ENCODE results near the gene MYO16.

Gene MYO16

DNA sequence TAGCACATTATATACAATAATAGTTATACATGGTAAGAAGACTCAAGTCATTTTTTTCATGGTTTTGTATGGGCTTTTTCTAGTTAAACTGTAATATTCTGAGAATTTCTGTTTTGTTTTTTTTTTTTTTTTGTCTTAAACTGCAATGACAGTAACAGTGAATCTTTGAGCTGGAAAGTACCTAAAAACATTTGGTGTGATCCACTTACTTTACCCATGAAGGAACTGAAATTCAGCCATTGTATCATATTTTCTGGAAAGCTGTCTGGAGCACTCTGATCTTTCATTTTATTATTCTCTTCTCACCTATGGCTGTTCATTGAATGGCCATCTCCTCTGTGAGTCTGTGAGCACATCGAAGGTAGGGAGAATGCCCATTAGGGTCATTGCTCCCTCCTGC lies 37.8 kb downstream of the MYO16 start:
- DNase-seq = no peak

DNA sequence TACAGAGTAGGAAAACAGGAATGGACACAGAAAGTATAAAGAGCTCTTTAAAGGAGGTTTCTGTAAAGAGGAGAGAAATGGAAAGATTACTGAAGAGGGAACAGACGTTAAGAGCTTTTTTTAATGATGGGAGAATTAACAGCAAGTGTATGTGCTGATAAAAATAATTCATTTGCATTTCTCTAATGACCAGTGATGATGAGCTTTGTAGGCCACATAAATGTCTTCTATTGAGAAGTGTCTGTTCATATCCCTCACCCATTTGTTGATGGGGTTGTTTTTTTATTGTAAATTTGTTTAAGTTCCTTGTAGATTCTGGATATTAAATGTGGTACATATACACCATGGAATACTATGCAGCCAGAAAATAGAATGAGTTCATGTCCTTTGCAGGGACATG lies 40.0 kb downstream of the MYO16 start:
- DNase-seq = no peak

DNA sequence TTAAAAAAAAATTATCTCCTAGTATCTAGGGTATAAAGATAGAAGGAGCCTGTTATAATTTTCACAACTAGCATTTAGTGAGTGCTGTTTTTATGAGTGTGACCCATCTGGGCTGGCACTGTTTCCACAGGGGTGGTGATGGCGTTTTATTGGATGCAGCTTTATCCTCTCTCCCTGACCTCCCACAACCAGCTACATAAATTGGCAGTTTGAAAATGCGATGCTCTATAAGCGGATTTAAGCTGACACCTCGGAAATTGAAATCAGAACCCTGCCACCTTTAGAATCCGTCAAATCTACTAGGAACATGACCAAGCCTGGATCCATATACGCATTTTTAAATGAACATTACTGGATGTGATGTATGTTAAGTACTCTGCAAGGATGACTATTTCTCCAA lies 44.9 kb downstream of the MYO16 start:
- DNase-seq = no peak

DNA sequence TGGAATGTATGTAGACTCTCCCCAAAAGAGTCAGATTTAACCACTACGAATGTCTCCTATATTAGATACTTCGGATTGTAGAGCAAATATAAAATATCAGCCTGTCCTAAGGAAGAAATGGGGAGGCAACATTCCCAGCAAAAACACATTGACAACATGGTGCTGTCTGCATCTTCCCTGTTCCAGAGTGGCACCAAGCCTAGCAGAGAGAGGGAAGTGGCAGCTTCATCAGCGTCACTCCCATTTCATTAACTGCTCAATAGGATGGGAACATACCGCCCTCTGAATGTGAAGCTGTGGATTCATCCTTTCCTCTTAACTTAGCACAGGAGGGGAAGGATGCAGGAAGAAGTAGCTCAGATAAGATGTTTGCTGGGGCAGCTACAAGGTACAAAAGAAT lies 45.4 kb downstream of the MYO16 start:
- DNase-seq = peak; percentile 59

DNA sequence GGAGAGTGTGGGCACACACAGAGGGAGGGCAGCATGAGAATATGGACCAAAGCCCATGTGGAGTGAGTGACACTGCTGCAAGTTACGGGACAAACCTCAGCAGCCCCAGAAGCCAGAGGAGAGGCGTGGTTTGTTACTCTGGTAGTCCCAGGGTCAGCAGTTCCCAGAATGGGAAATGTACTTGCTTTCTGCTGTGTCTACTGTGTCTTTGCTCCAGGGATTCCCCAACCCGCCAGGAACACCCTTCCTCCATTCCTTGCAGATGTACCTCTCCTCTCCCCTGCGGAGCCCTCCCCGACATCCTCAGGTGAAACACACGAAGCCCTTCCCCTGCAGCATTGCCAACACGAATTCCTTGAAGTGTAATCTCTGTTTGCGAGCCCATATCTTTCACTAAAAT lies 47.2 kb downstream of the MYO16 start:
- DNase-seq = no peak

DNA sequence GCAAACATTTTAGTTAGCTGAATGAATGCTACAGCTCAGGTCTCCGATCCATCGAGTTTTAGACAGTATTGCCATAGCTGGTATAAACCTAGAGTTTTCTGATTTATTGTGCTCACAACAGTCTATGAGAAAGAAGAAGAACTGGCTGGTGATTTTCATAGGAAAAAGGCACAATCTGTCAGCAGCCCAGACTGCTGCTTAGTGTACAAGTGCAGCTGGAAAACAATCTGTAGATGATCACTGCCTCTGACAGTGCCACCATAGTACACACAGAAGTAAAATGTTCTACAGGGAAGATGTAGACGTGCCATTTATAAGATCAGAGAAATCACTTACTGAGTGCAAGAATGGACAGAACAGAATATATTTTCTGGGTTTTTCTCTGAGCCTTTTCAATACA lies 48.4 kb downstream of the MYO16 start:
- peak; percentile 63 for DNase-seq

DNA sequence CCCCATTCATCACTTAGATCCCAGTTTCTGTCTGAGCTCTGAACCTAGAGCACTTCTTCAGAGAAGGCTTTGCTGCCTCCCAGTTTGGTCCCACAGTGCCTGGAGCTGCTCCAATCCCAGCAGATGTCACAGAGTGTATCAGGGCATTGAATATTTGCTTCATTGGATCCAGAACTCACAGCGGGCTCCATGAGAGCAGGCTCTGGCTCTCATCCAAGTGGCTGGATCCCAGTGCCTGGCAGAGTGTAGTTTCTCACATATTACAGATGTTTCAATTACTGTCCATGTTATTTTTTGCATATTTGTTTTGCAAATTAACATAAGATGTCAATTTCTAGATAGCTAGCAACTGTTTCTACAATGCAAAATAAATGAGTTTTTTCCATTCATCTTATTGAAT lies 50.6 kb downstream of the MYO16 start:
- DNase-seq = peak; percentile 97

DNA sequence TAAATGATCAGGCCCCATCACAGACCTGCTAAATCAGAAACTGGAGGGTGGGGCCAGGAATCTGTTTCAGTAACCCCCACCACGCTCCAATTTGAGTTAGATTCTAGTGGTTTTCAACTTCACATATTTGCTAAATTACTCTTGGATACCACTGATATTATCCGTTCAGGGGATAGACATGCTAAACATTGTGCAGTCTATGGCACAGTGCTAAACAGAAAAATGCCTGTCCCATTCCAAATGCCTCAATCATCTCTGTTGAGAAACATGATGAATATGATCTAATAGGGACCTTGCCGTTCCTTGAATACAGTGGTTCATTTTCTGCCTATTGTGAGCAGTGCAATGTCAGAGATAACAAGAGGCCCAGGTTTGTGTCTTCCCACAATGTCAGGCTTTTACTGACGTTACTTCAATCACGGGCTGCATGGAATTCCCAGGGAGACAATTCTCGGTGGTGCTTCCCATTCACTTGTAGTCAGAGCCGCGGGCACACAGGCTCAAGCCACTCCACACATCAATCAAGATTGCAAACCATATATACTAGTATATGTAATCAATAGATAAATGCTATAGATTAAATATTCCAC lies 52.7 kb downstream of the MYO16 start:
- no peak for DNase-seq

DNA sequence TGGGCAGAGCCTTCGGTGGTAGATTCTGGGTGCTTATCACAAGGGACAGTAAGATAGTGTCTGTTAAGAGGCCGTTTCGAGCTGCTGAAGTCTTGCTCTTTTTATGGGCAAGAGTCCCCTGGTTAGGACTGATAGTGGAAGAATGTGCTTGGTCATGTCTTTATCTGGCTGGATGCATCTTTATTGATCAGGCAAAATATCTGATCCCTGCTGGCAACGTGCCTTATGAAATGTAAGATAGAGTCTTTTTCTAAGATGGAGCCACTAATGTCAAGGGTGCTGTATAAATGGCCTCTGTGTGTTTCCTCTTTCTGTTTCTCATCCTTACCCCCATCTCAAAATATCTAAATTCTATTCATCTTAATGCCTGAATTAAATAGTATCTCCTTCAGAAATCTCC lies 53.3 kb downstream of the MYO16 start:
- DNase-seq = no peak

DNA sequence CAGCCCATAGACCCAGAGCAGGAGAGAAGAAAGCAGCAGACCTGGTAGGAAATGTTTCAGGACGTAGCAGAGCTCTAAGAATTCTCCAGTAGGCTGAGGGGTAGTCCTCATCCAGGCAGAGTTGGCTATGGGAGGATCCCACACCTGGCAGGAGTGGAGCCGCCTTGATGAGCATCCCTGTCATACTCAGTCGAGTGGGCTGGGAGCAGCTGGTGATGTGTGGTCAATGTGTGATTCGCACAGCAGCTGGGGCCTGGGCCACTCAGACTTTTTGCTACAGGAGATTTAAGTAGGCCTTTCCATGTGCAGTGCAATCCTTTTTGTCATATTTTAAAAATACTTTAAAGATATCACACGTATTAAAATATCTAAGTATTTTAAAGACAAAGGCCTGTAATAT lies 56.6 kb downstream of the MYO16 start:
- DNase-seq = no peak

DNA sequence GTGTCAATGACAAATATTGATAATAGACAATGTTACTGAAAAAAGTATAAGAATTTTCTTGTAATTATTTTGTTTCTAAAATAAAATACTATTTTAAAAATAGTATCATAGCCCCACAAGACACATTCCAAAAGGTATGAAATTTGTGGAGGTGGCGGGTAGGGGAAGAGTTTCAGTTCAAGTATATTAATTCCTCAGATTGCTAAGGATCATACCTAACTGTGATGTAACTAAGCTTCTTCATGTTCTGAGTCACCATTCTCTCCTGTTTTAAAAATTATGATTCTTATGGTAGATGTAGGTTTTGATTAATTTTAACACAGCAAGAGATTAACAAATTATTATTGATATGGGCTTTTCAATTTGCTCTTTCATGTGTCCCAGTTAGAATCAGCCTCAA lies 61.3 kb downstream of the MYO16 start:
- no peak for DNase-seq

DNA sequence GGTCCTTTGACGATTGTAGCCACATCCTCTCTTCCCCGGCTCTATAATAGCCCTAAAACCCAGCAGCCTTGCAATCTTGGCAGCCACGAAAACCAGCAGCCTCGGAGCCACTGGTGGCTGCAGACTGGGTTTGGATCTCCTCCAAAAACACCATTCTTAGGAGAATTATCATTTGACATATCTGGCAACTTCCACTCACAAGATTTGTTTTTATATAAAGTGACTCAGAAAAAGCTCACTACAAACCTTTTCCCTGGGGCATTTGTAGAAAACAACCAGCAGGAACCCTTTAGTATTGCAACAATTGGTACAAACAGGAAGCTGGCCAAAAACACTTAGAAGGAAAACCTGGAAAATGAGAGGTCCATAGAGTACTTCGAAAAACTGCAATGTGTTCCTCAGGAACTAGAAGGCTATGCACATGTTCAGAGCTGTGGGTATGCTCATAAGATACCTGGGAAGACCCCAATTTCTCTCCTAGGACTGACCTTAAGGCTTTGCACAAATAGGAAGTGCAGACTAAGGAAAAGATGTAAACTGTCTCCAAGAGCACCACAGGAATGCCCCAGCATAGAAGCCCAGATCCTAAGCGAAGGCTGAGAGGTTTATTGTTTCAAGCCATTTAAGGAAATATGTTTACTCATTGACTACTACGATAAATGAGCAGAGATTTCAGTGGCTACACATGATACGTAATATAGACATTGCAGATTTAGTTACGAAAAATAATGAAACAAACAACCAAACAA lies 71.2 kb downstream of the MYO16 start:
- DNase-seq = no peak

DNA sequence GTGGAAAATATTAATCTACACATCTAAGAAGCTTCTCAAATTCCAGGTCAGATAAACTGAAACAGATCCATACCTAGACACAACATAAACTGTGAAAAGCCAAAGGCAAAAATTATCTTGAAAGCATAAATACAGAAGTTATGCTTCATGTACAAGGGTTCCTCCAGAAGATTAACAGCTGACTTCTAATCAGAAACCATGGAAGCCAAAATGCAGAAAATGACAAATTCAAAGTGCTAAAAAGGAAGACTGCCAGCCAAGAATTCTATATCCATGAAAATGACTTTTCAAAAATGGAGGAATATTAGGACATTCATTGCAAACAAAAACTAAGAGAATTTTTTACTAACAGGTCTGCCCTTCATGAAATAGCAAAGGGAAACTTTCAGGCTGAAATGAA lies 72.8 kb downstream of the MYO16 start:
- DNase-seq = no peak

DNA sequence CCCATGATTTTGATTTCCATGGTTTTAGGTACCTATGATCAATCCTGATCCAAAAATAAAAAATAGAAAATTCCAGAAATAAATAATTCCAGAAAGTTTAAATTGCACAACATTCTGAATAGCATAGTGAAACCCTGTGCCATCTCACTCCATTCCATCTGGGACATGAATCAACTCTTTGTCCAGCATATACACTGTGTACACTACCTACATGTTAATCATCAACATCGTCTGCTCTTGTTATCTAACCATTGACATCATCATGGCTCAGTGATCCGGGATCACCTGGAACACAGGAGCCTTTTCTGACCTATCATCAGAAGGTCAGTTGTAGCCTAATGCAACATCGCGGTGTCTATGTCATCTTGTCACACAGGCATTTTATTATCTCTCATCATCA lies 75.6 kb downstream of the MYO16 start:
- DNase-seq = no peak

DNA sequence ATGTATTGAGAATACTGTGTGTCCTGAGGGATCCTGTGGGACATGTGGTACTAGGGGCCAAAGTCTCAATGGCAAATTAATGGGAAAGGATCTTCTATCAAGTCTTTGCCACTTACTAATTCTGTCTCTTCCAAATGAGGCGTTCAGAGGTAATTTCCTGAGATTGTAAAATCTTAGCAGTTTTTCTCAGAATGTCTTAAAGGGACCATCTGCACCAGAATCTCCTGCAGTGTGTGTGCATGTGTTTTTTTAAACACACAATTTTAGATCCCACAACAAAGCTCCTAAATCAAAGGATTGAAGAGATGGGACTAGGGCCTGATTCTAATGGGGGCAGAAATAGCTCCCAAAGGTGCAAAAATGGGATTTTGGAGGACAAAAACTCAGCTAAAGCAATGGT lies 78.2 kb downstream of the MYO16 start:
- no peak for DNase-seq

DNA sequence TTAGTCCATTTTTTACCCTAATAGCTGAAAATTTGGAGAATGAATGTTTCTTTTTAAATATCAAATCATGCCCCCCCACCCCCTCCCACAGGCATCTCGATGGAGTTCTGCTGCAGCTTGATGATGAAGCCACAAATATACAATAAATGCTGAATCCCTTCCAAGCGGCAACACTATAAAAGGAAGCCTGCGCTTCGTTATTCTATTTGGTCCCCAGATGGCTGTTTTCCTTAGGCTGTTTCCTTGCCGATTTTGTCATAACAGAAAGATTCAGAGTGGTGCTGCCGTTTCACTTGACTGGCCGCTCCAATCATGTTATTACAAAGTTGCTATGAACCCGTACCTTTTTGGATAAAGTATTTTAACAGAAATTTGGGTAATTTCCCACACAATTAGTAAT lies 79.5 kb downstream of the MYO16 start:
- peak; percentile 10 for DNase-seq

DNA sequence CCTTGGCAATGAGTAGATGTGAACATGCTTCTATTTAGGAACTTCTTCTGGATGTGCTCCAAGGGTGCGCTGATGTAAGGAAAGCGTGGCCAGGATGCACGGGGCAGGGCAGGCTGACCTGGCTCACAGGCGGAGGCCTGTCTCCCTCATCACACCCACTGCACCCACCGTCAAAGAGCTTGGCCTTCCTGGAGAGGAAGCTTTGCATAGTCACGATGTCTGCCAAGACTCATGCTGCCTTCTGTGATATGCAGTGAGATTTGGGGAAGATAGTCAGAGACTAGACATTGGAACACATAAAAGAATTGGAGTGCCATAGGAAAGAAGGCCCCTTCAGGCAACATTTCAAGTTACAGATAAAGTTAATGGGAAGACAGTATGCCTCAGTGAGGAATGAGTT lies 82.0 kb downstream of the MYO16 start:
- no peak for DNase-seq

DNA sequence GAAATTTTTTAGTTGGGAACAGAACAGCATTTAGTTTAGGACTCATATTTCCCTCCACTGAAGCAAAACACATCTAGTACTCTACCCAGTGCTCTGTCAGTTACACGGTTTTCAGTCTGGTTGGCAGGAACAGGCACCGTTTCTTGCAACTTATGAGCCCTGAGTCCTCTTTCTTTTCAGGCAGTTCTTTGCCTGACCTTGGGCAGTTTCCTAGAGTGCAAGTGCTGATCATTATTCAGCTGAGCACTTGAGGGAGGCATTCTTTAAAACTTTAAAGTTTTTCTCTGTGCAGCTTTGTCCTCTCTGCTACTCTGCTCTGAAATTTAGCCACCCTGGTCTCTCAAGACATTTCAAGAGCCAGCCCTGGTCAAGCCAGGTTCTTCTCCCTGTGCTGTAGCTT lies 96.1 kb downstream of the MYO16 start:
- no peak for DNase-seq

DNA sequence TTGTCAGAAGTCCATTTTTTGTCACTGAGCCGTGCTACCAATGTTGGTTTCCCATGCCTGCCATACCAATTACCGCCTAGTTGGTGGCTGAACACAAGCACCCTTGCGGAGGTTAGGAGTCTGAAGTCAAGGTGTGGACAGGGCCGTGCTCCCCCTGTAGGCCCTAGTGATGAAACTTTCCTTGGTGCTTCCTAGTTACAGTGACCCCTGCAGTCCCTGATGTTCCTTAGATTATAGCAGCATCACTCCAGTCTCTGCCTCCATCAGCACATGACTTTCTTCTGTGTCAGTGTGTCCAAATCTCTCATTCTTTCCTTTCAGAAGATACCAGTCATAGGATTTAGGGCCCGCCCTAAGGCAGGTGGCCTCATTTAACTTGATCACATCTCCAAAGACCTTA lies 99.0 kb downstream of the MYO16 start:
- DNase-seq = no peak

DNA sequence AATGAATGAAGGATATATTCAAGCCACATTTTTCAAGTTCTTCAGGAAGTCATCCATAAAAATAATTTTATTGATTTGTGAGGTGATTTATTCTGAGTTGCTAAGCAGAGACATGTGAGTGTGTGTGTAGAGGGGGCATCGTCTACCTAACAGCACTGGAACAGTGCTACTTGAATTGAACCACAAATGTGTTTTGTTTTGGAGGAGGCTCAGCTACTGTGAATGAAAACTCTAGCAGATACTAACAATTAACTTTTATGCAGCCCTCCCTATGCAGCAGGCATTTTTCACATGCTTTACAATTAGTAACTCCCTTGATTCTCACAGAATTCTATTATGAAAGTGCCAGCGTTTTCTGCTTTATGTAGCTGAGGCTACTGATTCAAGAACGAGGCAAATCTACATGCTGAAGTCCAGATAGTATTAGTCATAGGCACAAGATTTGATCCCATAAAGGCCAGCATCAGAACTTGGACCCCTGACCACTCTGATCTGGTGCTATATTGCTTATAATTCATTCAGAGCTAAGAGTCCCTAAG lies 103.7 kb downstream of the MYO16 start:
- DNase-seq = no peak

DNA sequence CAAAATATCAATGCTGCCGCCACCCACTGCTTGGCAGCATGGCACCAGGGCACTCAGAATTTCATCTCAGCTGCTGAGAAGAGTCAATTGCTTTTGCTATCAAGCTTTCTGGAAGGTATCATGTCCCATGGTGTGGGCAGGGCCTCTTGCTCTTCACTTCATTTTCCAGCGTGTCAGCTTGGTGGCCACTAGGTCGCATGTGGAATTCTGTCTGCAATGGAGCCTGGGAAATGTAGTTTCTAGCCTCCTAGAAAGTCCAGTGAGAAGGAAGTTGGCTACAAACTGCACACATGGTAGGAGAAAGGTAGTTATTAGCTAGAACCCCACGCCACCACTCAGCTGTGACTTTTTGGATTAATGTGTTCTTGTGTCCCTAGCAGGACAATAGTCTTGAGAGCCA lies 105.3 kb downstream of the MYO16 start:
- no peak for DNase-seq

DNA sequence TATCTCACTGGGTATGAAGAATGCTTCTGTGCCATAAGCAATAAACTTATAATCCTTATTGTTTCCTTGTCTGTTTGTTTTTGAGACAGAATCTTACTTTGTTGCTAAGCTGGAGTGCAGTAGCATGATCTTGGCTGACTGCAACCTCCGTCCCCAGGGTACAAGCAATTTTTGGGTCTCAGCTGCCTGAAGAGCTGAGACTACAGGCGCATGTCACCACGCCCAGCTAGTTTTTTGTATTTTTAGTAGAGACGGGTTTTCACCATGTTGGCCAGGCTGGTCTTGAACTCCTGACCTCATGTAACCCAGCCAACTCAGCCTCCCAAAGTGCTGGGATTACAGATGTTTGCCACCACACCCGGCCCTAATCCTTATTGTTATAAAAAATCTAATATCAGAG lies 112.5 kb downstream of the MYO16 start:
- DNase-seq = no peak

DNA sequence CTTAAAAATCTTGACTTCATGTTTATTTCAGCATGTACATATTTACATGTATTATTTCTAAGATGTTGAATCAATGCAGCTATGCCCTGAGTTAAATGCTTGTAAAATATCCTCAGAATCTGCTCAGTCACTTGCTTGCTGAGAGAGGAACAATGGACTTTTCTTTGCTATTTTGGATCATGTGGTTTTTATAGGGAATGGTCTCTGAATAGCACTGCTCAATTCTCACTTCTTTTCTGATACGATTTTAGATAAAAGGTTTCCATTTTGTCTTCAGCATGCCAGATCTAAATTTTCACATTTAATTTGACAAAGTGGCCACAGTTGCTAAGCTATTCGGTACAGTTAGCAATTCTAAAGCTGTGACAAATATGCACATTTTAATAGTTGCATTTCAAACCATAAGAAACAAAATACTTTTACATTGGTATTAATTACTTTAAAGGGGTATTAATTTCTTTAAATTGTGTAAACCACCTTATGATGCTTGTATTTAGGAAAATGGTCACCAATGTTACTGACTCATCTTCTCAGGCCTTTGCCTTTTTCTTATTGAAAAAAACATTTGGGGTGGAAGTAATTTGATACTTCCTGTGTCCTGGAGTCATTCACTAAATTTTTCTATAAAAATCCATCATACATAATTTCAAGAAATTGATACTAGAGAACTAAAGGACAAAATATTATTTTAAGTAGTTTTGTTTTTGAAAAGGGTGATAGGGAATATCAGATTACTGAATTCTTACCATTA lies 113.5 kb downstream of the MYO16 start:
- DNase-seq = no peak

DNA sequence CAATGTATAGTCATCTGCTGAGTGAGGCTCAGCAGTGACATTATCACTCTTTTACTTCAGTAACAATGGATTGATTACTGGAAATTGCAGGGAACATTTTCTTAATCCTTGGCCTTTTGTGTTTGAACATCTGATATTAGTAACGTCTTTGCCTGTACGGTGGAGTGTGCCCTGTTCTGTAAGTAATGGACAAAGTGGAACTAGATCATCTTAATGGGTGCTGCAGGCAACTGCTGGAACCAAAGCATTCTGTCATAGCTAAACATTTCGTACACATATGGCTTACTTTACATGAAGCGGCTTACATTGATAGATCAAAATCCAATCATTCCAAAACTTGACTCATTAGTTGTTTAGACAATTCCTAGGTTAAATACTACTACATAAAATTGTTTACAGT lies 114.1 kb downstream of the MYO16 start:
- no peak for DNase-seq

All from NCI-H1694 treated with DMSO at 0.1 percent for 48 hours (cell line).